ENCODE data around the gene SGCA.

The SGCA gene

GRCh38 chr17:50165466-50165865 lies 339 bp upstream of the SGCA start:
- Histone ChIP-seq H3K4me1 (ENCODE audit: low read depth, poor library complexity, severe bottlenecking) (peaks cover 43% of the 10 kb centered on the region), H2AFZ (ENCODE audit: low read depth) (no peak overlapping the region), H3K9ac (no peak overlapping the region), H3K79me2 (ENCODE audit: insufficient read depth, low read depth) (no peaks in the 10 kb centered on the region), H3K4me2 (no peak overlapping the region), H3K27ac (no peak overlapping the region), H4K20me1 (ENCODE audit: insufficient read depth) (no peaks in the 10 kb centered on the region), H3K4me3 (IDR thresholded peaks at IDR 0.05; ENCODE audit: insufficient read depth, low read depth, low read length) (no peak overlapping the region), H3K27me3 (ENCODE audit: insufficient read depth, low read depth) (no peaks in the 10 kb centered on the region), H3K36me3 (ENCODE audit: insufficient read depth) (no peaks in the 10 kb centered on the region)
- no peak for TF ChIP-seq CTCF (conservative IDR thresholded peaks at IDR 0.05; ENCODE audit: low read depth, low read length)

- Histone ChIP-seq H3K9ac (no peak overlapping the region), H3K27me3 (ENCODE audit: insufficient read depth, low read depth) (no peaks in the 10 kb centered on the region), H3K4me2 (no peak overlapping the region), H3K4me3 (IDR thresholded peaks at IDR 0.05; ENCODE audit: insufficient read depth, low read depth, low read length) (no peak overlapping the region), H3K4me1 (ENCODE audit: low read depth, poor library complexity, severe bottlenecking) (peaks cover 49% of the 10 kb centered on the region), H3K27ac (no peak overlapping the region), H3K79me2 (ENCODE audit: insufficient read depth, low read depth) (no peaks in the 10 kb centered on the region), H3K36me3 (ENCODE audit: insufficient read depth) (no peaks in the 10 kb centered on the region), H2AFZ (ENCODE audit: low read depth) (no peak overlapping the region), H4K20me1 (ENCODE audit: insufficient read depth) (no peaks in the 10 kb centered on the region)
- no peak for TF ChIP-seq CTCF (conservative IDR thresholded peaks at IDR 0.05; ENCODE audit: low read depth, low read length)
Observed at GRCh38 chr17:50166518-50167181, 845 bp downstream of the SGCA start.

GRCh38 chr17:50167371-50167770 lies 1.6 kb downstream of the SGCA start:
- Histone ChIP-seq H3K9ac (no peak overlapping the region), H3K36me3 (ENCODE audit: insufficient read depth) (no peaks in the 10 kb centered on the region), H3K79me2 (ENCODE audit: insufficient read depth, low read depth) (no peaks in the 10 kb centered on the region), H2AFZ (ENCODE audit: low read depth) (no peak overlapping the region), H3K4me2 (no peak overlapping the region), H3K4me1 (ENCODE audit: low read depth, poor library complexity, severe bottlenecking) (peaks cover 51% of the 10 kb centered on the region), H3K27ac (no peak overlapping the region), H4K20me1 (ENCODE audit: insufficient read depth) (no peaks in the 10 kb centered on the region), H3K27me3 (ENCODE audit: insufficient read depth, low read depth) (no peaks in the 10 kb centered on the region), H3K4me3 (IDR thresholded peaks at IDR 0.05; ENCODE audit: insufficient read depth, low read depth, low read length) (no peak overlapping the region)
- no peak for TF ChIP-seq CTCF (conservative IDR thresholded peaks at IDR 0.05; ENCODE audit: low read depth, low read length)

- no peaks in the 10 kb centered on the region for H3K36me3 ChIP-seq (ENCODE audit: insufficient read depth)
- no peak overlapping the region for H3K4me2 ChIP-seq
- no peak overlapping the region for H3K9ac ChIP-seq
- no peaks in the 10 kb centered on the region for H4K20me1 ChIP-seq (ENCODE audit: insufficient read depth)
- no peaks in the 10 kb centered on the region for H3K79me2 ChIP-seq (ENCODE audit: insufficient read depth, low read depth)
- no peak overlapping the region for H3K4me3 ChIP-seq (IDR thresholded peaks at IDR 0.05; ENCODE audit: insufficient read depth, low read depth, low read length)
- no peaks in the 10 kb centered on the region for H3K27me3 ChIP-seq (ENCODE audit: insufficient read depth, low read depth)
- H3K4me1 ChIP-seq (ENCODE audit: low read depth, poor library complexity, severe bottlenecking) = peaks cover 57% of the 10 kb centered on the region
- no peak overlapping the region for H2AFZ ChIP-seq (ENCODE audit: low read depth)
- no peak overlapping the region for H3K27ac ChIP-seq
- TF ChIP-seq CTCF (conservative IDR thresholded peaks at IDR 0.05; ENCODE audit: low read depth, low read length) = no peak
Observed at GRCh38 chr17:50168319-50168718, 2.5 kb downstream of the SGCA start.

Data from KMS-11 (cell line).